ENCODE data around the gene LYPD6B.

DNA sequence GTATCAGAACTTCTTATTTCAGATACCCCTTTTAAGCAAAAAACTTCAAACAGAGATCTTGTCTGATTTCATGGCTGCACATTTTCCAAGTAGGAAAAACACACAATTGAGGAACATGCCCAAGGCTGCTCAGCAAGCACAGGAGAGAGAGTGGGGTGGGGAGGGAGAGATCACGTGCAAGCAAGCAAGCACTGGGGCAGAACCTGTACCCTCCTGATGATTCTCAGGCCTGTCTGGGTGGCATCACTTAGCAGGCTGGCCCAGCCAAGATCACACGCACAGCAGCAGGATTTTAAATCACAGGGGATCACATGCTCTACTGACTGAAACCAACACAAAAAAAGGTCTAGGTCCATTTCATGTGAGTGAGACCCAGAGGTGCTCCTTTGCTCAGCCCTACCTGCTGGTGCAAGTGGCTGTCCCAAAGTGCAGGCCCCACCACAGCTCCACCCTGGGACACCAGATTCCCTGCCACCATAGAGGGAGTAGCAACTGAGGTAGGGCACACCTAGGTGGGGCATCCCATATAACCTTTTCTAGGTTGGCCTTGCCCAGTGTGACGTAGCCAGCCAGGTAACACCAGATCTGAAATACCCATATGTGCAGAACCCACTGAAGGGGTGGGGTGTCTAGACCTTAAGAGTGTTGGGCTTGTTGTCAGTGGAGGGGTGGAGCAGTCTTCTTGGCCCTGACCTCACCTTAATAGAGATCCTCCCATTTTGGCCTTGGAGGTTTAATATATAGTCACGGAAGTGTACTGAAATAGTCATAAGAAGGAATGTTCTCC, 1.8 kb upstream of the LYPD6B start:
- no peak for TF ChIP-seq CTCF (conservative IDR thresholded peaks at IDR 0.05; ENCODE audit: low read depth, low read length)
- no peak for TF ChIP-seq EZH2 (IDR thresholded peaks at IDR 0.05; ENCODE audit: borderline replicate concordance, low read depth, low read length, poor library complexity, severe bottlenecking)

Measured in A673 (cell line).